ENCODE results near the gene POLR2E.
A peak's percentile ranks its signal among the peaks of the same experiment; 100 is the strongest.

Gene POLR2E

DNA sequence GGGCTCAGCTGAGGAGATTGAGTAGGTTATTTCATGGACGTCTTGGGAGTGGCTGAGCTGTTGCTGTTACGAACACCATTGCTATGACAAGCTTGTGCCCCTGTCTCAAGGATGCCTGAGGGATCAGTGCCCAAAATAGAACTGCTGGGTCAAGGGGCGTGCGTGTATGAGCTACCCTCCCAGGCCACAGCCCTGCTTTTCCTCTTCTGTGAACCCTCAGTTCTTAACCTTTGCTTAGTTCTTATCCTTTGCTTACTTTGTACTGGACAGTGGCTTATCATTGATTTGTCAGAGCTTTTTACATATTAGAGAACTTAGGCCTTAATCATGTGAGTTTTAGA lies 19.2 kb downstream of the POLR2E start:
- no peak for DNase-seq

DNA sequence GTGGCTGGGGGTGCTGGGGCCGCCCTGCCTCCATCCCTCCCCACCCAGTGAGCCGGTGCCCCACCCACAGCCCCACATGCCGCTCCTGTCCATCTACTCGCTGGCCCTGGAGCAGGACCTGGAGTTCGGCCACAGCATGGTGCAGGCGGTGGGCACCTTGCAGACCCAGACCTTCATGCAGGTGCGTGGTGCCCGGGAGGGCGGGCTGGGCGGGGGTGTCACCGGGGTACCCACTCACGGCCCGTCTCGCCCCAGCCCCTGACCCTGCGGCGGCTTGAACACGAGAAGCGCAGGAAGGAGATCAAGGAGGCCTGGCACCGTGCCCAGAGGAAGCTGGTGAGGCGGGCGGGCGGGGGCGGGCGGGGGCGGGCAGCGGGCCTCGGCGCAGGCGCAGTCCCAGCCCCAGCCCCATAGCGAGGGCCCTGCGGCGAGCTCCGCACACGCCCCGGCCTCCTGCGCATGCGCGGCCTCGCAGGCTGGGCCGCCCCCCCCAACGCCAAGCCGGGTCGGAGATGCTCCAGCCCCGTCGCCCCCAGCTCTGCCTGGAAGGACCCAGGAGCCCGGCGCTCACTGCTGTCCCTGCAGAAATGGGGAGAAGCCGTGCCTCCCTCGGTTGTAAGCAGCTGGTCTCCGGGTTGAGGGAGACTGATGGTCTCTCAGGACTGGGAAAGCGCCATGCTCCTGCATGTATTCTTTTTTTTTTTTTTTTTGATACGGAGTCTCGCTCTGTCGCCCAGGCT lies 20.5 kb downstream of the POLR2E start:
- DNase-seq = no peak

DNA sequence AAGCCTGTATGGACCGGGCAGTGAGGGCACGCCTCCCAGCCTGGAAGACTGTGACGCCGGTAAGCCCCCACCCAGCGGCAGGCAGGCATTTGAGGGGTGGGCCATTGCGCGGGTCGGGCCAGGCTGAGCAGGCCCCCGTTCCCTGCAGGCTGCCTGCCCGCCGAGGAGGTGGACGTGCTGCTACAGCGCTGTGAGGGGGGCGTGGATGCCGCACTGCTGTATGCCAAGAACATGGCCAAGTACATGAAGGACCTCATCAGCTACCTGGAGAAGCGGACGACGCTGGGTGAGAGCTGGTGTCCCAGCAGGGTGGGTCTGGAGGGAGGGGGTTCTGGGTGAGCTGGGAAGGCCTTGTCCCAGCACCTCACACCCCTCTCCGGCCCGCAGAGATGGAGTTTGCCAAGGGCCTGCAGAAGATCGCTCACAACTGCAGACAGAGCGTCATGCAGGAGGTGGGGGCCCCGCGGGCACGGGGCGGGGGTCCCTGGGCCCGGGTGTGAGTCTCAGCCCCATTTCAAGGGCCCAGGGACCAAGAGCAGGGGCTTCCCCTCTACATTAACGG lies 21.1 kb downstream of the POLR2E start:
- DNase-seq = no peak

DNA sequence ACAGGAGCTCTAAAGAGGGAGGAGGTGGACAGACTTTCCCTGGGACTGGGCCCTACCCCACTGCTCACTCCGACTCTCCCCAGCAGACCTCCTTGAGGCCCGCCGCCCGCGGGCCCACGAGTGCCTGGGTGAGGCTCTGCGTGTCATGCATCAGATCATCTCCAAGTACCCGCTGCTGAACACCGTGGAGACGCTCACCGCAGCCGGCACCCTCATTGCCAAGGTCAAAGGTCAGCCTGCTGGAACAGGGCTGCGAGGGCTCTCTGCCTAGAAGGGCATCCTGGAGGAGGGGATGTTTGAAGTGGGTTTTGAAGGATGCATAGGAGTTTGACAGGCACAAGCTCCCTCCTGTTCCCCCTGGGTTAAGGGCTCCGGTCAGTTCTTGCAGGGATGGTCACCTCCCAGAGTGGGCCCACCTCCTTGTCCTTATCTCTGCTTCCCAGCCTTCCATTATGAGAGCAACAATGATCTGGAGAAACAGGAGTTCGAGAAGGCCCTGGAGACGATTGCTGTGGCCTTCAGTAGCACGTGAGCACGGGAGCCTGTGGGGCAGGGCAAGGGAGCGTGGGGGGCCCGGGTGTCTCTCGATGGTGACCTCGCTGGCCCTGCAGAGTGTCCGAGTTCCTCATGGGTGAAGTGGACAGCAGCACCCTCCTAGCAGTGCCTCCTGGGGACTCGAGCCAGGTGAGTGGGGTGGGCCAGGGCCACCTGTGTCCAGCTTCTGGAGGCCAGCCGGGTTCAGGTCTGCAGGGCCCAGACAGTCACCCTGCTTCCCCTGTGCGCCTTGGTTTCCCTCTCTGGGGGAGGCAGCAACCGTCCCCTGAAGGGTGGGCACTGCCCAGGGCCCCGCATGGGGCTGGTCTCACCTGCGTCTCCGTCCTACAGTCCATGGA lies 21.9 kb downstream of the POLR2E start:
- no peak for DNase-seq

DNA sequence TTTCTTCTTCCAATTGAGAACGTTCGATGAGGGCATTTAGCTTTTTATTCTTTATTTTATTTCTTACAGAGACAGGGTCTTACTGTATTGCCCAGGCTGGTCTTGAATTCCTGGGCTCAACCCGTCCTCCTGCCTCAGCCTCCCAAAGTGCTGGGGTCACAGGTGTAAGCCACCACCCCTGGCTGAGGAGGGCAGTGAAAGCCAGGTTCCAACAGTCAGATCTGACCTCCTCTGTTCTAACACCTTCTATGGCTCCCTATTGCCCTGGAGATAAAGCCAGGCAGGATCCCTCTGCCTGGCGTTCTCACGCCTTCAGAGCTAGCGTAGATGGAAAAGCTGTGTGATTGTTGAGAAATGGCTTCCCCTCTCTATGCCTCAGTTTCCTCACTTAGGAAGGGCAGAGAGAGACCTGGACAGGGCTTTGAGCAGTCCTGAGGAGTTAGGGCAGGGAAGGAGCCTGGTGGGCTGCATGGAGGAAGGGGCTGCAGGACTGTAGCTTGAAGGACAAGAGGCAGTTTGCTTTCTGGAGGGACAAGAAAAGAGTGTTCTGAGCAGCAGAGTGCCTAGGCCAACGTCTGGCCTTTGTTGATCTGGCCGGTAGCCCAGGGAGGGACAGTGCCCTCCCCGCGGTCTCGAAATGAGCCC lies 22.7 kb downstream of the POLR2E start:
- no peak for DNase-seq

DNA sequence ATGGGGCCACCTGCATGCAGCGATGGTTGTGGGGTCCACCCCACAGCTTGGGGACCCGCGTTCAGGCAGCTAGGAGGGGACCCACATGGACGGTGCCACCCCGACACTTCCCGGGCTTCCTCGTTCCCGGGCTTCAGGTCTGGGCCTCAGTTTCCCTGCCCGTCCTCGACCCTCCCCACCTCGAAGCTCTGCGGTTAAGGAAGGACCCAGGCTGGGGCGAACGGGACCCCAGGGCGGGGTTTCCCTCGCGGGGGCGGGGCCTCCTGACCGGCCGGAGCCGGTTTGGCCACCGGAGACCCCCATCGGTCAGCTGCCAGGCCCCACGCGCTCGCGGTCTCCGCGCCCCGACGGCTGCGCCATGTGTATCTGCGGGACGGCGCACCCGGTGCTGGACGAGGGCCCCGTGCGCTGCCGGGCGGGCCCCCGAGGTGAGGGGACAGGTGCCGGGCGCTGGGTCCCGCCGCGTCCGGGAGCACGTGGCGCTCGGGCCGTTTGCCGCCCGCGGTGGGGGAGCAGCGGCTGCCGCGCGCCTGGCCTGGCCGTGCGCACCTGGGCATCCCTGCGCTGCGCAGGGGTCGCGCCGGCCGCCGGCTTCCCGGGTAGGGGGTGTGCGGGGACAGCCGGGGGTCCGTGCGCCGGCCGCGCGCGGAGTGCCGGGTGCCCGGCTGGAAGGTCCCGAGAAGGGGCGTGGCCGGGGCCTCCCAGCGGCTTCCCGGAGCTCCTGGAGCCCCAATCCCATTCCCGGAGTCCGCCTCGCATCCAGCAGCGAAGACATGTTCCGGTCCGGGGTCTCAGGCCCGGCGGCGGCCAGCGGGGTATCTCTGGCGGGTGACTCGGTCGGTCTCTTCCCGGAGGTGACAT lies 24.0 kb downstream of the POLR2E start:
- no peak for DNase-seq

DNA sequence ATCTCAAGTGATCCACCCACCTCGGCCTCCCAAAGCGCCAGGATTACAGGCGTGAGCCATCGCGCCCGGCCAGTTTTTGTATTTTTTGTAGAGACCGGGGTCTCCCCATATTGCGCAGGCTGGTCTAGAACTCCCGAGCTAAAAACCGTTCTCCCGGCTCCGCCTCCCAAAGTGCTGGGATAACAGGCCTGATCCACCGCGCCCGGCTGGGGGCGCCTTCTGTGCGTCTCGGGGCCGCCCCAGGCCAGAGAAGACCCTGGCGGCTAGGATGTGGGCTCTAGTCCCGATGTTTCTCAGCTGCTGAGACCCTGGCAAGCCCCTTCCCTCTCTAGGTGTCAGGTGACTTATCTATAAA lies 24.6 kb downstream of the POLR2E start:
- no peak for DNase-seq

DNA sequence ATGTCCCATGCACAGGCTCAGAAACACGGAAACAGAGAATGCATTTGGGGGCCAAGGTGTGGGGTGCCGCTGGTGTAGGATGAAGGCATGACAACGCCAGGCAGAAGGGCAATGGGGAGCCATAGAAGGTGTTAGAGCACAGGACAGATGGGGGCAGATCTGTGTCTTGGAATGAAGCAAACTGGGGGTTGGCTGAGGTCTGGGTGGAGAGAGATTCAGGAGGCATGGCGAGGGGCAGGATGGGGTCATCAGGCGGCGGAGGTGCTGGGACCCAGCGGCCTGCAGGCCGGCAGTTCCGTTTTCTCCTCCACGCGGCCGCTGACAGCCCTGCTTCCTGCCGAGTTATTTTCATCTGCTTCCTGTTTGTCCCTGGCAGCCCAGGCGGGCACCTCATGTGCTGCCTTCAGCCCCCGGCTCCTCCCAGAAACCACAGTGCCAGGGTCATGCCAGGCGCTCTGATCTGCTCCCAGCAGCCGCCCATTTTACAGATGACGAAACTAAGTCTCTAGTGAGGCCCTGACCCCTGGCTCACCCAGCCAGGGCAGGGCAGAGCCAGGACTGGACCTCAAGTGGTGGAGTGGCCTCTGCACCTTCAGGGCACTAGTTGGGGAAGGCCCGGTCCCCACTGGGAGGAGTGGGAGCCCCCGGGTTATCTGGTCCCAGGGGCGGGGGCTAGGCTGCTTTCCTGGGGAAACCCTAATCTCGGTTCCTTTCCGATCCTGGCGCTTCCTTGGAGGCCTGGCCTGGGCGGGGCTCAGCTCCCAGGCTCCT lies 26.0 kb downstream of the POLR2E start:
- no peak for DNase-seq

DNA sequence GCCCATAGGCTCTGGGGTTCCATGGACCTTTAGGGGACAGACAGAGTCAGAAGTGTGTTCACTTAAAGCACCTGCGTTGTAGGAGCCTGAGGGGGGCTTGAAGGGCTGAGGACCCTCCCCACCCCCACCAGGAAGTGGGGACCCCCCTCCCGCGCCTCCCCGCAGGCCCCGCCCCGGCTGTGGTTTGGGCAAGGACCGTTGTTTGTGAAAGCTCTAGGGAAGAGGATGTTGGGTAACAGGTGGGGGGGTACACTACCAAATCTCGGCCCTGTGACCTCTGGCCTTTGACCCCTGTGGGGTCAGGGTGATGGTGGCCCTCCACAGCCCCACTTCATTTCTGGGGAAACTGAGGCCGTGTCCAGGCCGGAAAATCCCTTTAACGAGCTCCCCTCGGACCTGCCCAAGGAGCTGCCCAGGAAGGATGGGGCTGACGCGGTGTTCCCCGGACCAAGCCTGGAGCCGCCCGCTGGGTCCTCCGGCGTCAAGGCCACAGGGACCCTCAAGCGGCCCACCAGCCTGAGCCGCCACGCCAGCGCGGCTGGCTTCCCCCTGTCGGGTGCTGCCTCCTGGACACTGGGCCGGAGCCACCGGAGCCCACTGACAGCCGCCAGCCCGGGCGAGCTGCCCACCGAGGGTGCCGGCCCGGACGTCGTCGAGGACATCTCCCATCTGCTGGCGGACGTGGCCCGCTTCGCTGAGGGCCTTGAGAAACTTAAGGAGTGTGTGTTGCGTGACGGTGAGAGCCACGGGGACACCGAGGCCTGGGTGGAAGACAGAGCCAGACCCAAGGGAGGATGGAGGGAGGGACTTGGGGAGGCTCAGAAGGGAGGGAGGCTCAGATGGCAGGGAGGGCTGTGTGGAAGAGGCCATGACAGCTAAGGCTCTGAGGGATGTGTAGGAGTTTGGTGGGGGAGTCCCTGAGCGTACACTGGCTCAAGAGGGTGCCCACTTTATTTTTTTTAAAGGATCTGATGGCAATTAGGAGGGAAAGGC lies 26.9 kb downstream of the POLR2E start:
- no peak for DNase-seq

DNA sequence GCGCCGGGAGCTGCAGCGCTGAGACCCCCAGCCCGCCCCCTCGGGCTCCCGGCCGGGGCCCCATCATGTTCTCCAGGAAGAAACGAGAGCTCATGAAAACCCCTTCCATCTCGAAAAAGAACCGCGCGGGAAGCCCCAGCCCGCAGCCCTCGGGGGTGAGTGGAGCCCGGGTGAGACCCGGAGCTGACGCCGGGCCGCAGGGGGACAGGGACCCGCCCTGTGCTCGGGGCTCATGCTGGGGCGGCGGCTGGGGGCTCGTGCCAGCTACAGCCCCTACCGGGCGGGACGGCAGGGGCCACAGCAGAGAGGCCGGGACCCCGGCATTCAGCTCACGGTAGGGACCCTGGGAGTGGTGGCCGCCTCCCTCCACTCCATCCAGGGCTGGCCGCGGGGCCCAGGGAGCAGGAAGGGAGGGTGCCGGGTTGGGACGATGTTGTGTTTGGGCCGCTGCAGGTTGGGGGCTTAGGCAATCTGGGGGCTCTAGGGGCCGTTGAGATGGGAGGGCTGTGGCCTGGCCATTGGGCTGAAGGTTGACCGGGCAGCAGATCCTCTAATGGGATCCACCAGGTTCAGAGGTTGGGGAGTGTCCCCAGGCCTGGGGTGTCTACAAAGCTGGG lies 27.7 kb downstream of the POLR2E start:
- no peak for DNase-seq

DNA sequence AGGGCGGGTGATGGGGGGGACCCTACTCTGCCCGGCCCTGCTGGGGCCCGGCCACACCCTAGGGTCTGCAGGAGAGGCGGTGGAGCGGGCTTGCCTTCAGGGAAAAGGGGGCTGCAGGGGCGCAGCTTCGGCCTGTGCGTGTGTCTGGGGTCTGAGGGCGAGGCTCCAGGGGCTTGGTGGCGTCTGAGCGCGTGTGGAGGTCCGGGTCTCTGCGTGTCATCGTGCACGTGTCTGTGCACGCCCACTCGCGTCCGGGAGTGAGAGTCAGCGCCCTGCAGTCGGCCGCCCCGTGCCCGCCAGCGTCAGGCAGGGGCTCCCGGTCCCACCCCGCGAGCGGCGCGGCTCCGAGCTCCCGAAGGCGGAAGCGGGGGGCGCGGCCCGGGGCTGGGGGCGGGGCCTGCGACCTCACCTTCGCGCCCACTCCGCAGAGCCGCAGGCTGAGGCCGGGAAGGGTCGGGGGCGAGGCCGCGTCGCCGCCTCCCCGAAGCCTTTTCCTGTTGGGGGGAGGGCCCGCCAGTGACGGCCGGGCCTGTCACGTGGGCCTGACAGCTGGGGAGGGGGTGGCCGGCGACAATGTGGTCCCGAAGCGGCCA lies 28.3 kb downstream of the POLR2E start, which contains the start of gene ARHGAP45:
Gene ARHGAP45 (plus strand): TSS at position 420 of the 593 bp plus-strand sequence. CDS start 239 bp downstream, outside the sequence.
- DNase-seq = no peak

DNA sequence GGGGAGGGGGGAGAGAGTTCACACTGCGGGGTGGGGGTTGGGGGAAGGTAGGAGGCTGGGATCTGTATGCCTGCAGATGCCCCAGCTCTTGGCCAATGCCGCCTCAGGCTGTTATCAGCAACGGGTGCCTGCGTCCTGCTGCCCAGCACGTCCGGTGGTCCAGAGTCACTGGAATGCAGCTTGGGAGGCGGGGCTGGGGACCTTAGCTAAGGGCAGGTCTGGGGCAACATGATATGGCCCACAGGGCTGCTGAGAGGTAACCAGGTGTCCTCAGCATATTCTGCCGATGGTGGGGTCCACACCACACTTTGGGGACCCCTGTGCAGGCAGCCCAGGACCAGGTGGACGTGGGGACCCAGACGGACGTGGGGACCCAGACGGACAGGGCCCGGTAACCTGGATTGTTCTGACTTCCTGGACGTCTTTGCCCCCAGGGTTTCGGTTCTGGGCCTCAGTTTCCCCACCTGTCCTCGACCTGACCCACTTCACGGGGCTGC lies 28.9 kb downstream of the POLR2E start:
- DNase-seq = no peak

DNA sequence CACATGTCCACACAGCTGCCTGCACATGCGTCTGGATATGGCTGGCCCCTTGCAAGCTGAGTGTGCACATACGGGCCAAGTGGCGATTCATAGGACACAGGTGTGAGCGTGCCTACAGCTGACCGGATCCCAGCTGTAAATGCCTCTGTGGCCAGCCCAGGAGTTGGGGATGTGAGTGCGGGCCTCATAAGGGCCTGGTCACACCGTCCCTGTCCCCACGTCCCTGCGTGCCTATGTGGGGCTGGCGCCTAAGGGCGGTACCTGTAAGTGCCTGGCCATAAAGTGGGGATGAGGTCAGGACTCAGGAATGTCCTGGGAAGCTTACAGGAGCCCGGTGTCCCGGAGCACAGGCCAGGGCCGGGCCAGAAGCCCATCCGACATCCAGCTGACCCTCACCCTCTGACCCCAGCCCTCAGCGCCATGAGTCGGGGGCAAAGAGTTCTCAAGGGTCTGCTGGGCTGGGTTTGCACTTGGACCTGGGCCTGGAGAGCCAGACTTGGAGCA lies 29.5 kb downstream of the POLR2E start:
- no peak for DNase-seq

DNA sequence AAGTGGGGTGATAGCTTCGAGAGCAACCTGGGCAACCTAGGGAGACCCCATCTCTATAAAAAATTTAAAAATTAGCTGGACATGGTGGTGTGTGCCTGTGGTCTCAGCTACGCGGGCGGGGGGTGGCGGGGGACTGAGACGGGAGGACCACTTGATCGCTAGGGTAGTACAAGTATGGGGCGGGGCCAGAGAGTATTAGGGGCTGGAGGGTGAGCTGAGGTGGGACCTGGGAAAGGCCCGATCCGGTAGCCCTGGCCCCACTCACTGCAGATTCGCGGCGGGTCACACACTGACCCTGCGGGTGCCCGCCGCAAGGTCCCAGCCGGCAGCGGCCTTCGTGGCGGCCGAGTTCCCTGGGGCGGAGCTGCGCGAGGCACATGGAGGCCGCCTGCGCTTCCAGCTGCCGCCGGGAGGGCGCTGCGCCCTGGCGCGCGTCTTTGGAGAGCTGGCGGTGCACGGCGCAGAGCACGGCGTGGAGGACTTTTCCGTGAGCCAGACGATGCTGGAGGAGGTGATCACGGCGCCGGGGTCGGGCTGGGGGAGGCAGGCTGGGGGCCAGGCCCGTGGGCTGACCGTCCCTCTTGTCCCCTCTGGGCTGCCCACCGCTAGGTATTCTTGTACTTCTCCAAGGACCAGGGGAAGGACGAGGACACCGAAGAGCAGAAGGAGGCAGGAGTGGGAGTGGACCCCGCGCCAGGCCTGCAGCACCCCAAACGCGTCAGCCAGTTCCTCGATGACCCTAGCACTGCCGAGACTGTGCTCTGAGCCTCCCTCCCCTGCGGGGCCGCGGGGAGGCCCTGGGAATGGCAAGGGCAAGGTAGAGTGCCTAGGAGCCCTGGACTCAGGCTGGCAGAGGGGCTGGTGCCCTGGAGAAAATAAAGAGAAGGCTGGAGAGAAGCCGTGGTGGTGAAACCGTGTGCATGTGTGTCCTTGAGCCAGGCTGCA lies 30.2 kb downstream of the POLR2E start:
- DNase-seq = peak; percentile 54

DNA sequence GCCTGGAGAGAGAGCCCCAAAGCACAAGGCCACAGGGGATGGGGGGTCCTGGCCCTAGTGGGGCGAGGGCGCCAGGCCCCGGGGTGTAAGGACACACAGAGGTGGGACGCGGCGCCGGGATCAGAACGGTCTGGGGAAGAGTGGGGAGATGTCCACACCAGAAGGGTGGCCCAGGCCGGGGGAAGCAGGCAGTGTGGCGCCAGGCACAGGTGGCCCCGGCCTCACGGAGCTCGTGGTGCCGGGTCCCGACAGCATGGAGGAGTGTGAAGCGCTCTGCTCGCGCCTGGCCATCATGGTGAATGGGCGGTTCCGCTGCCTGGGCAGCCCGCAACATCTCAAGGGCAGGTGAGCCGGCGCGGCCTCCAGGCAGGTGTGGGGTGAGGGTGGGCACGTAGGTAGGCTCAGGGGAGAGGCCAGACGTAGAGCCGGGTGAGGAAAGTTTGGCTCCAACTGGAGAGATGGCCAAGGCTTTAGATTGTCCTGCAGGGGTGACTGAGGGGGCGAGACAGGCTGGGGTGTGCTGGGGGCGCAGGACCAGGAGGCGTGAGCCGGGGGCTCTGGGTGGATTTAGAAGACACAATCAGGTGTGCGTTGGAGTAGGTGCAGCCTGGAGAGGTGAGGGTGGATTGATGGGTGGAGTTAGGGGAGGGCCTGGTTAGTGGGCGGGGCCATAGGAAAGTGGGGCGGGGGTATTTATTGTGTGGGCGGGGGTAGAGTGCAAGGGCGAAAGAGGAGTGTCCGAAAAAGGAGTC lies 31.1 kb downstream of the POLR2E start:
- no peak for DNase-seq

DNA sequence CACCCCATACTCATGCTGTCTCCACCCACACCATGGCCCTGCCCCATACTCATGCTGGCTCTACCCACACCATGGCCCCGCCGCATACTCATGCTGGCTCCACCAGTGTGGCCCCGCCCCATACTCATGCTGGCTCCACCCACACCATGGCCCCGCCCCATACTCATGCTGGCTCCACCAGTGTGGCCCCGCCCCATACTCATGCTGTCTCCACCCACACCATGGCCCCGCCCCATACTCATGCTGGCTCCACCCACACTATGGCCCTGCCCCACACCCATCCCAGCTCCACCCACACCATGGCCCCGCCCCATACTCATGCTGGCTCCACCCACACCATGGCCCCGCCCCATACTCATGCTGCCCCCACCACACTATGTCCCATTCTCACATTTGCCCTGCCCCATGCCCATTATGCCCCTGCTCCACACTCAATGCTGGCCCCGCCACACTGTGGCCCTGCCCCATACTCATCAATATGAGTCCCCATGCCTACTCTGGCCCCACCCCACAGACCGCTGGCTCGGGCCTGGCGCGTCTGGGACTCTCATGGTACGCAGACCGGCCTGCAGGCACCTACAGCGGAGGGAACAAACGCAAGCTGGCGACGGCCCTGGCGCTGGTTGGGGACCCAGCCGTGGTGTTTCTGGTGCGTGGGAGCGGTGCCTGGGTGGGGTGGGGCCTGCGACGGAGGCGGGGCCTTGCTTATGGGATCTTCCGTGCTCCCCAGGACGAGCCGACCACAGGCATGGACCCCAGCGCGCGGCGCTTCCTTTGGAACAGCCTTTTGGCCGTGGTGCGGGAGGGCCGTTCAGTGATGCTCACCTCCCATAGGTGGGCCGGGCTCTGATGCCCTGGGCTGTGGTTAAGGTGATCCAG lies 31.9 kb downstream of the POLR2E start:
- no peak for DNase-seq
